ENCODE data around the gene NAA60. TPM values are rescaled to one million over a fixed set of nuclear protein-coding genes. Genes with fewer than 3 reads are reported as not detected.
"Not testable (repeated sequence)": the region's sequence is repeated elsewhere in the genome, so short reads cannot be mapped to it uniquely, and the experiment has no call there.

Gene NAA60
- polyA plus RNA-seq, 1 donor from 2014 or later = 32.0 TPM

DNA sequence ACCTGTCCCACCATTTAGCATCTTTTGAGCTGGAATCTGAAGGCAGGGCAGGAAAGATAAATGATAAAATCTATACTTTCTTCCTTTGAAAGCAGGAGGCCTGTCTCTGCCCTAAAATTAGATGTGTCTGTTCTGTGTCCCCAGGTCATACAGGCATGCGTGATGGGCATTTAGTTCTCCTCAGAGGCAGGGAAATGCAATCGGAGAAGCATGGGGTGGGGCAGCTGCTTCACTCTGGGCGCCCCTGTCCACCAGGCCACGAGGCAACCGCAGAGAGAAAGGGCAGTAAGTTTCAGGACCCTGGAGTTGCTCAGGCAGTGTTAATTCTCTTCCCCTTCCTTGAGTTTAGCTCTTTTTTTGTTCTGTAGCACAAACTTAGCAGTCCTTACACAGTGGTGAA lies 82.5 kb downstream of the NAA60 start:
- Histone ChIP-seq H3K9me3 (ENCODE audit: low read length) (peaks cover 5% of the 10 kb centered on the region), H3K4me3 (ENCODE audit: low read length) (no peak overlapping the region), H3K27ac (ENCODE audit: low read length) (no peak overlapping the region), H3F3A (ENCODE audit: insufficient read depth, low read length, poor library complexity, severe bottlenecking) (no peaks in the 10 kb centered on the region), H3K36me3 (ENCODE audit: insufficient read depth, low read length) (peaks cover 6% of the 10 kb centered on the region), H2AFZ (ENCODE audit: low read depth, low read length) (no peak overlapping the region), H3K27me3 (ENCODE audit: insufficient read depth, low read depth, low read length) (no peaks in the 10 kb centered on the region), H3K79me2 (replicated peaks; ENCODE audit: insufficient read depth, low read length) (no peaks in the 10 kb centered on the region), H3K9me2 (ENCODE audit: insufficient read depth, low read length) (no peaks in the 10 kb centered on the region), H3K9ac (ENCODE audit: low read length) (no peak overlapping the region), H3K4me2 (ENCODE audit: low read length) (no peak overlapping the region), H4K20me1 (ENCODE audit: insufficient read depth) (no peaks in the 10 kb centered on the region)
- TF ChIP-seq EP300 (conservative IDR thresholded peaks at IDR 0.05; ENCODE audit: poor library complexity, severe bottlenecking) = no peak
- no peak for TF ChIP-seq EZH2 (IDR thresholded peaks at IDR 0.05; ENCODE audit: borderline replicate concordance, insufficient read depth, low read length, poor library complexity, severe bottlenecking)
- TF ChIP-seq MXI1 (conservative IDR thresholded peaks at IDR 0.05; ENCODE audit: poor library complexity, severe bottlenecking) = no peak

DNA sequence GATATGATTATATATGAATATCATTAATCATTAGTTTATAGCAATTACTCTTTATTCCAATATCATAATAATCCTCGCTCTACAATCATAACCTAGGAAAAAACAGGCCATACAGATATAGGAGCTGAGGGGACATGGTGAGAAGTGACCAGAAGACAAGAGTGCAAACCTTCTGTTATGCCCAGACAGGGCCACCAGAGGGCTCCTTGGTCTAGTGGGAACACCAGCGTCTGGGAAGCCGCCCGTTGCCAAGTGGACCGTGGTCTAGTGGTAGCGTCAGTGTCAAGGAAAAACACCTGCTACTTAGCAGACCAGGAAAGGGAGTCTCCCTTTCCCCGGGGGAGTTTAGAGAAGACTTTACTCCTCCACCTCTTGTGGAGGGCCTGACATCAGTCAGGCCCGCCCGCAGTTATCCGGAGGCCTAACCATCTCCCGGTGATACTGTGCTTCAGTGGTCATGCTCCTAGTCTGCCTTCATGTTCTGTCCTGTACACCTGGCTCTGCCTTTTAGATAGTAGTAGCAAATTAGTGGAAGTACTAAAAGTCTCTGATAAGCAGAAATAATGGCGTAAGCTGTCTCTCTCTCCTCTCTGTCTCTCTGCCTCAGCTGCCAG lies 83.8 kb downstream of the NAA60 start:
- not testable (repeated sequence) for H3F3A ChIP-seq (ENCODE audit: insufficient read depth, low read length, poor library complexity, severe bottlenecking); H3K27me3 ChIP-seq (ENCODE audit: insufficient read depth, low read depth, low read length); H3K4me2 ChIP-seq (ENCODE audit: low read length); H3K79me2 ChIP-seq (replicated peaks; ENCODE audit: insufficient read depth, low read length); H4K20me1 ChIP-seq (ENCODE audit: insufficient read depth); H3K9ac ChIP-seq (ENCODE audit: low read length); H2AFZ ChIP-seq (ENCODE audit: low read depth, low read length); H3K36me3 ChIP-seq (ENCODE audit: insufficient read depth, low read length); H3K9me2 ChIP-seq (ENCODE audit: insufficient read depth, low read length); H3K4me3 ChIP-seq (ENCODE audit: low read length); H3K9me3 ChIP-seq (ENCODE audit: low read length); H3K27ac ChIP-seq (ENCODE audit: low read length)

DNA sequence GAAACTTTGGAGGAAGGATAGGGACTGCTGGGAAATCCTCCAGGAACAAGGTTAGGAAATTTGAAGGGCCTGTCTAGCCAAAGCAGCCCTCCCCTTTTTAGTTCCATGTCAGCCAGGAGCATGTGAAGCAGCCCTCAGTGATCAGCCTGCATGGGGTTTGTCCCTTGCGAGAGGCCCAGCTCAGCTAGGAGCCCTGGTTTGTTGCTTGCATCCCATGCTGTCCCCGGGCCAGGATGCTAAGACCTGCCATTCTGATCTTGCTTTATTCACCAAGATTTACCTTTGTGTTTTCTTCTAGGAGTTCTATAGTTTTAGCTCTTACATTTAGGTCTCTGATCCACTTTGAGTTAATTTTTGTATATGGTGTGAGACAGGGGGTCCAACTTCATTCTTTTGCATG lies 84.9 kb downstream of the NAA60 start:
- Histone ChIP-seq H3K27me3 (ENCODE audit: insufficient read depth, low read depth, low read length) (no peaks in the 10 kb centered on the region), H3K36me3 (ENCODE audit: insufficient read depth, low read length) (peaks cover 1% of the 10 kb centered on the region), H4K20me1 (ENCODE audit: insufficient read depth) (no peaks in the 10 kb centered on the region), H2AFZ (ENCODE audit: low read depth, low read length) (no peak overlapping the region), H3K4me2 (ENCODE audit: low read length) (no peak overlapping the region), H3K79me2 (replicated peaks; ENCODE audit: insufficient read depth, low read length) (no peaks in the 10 kb centered on the region), H3F3A (ENCODE audit: insufficient read depth, low read length, poor library complexity, severe bottlenecking) (no peaks in the 10 kb centered on the region), H3K9me3 (ENCODE audit: low read length) (peaks cover 5% of the 10 kb centered on the region), H3K27ac (ENCODE audit: low read length) (no peak overlapping the region), H3K9ac (ENCODE audit: low read length) (no peak overlapping the region), H3K4me3 (ENCODE audit: low read length) (no peak overlapping the region), H3K9me2 (ENCODE audit: insufficient read depth, low read length) (no peaks in the 10 kb centered on the region)
- TF ChIP-seq EP300 (conservative IDR thresholded peaks at IDR 0.05; ENCODE audit: poor library complexity, severe bottlenecking) (no peak), SMC3 (conservative IDR thresholded peaks at IDR 0.05; ENCODE audit: poor library complexity) (no peak), RAD21 (conservative IDR thresholded peaks at IDR 0.05) (no peak), POLR2AphosphoS5 (IDR thresholded peaks at IDR 0.05) (no peak), EZH2 (IDR thresholded peaks at IDR 0.05; ENCODE audit: borderline replicate concordance, insufficient read depth, low read length, poor library complexity, severe bottlenecking) (no peak), TAF1 (IDR thresholded peaks at IDR 0.05; ENCODE audit: low read depth) (no peak), MXI1 (conservative IDR thresholded peaks at IDR 0.05; ENCODE audit: poor library complexity, severe bottlenecking) (no peak)
- TF ChIP-seq, protein P1, sequence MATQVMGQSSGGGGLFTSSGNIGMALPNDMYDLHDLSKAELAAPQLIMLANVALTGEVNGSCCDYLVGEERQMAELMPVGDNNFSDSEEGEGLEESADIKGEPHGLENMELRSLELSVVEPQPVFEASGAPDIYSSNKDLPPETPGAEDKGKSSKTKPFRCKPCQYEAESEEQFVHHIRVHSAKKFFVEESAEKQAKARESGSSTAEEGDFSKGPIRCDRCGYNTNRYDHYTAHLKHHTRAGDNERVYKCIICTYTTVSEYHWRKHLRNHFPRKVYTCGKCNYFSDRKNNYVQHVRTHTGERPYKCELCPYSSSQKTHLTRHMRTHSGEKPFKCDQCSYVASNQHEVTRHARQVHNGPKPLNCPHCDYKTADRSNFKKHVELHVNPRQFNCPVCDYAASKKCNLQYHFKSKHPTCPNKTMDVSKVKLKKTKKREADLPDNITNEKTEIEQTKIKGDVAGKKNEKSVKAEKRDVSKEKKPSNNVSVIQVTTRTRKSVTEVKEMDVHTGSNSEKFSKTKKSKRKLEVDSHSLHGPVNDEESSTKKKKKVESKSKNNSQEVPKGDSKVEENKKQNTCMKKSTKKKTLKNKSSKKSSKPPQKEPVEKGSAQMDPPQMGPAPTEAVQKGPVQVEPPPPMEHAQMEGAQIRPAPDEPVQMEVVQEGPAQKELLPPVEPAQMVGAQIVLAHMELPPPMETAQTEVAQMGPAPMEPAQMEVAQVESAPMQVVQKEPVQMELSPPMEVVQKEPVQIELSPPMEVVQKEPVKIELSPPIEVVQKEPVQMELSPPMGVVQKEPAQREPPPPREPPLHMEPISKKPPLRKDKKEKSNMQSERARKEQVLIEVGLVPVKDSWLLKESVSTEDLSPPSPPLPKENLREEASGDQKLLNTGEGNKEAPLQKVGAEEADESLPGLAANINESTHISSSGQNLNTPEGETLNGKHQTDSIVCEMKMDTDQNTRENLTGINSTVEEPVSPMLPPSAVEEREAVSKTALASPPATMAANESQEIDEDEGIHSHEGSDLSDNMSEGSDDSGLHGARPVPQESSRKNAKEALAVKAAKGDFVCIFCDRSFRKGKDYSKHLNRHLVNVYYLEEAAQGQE (IDR thresholded peaks at IDR 0.05; ENCODE audit: borderline replicate concordance) = no peak
- TF ChIP-seq, protein P2, sequence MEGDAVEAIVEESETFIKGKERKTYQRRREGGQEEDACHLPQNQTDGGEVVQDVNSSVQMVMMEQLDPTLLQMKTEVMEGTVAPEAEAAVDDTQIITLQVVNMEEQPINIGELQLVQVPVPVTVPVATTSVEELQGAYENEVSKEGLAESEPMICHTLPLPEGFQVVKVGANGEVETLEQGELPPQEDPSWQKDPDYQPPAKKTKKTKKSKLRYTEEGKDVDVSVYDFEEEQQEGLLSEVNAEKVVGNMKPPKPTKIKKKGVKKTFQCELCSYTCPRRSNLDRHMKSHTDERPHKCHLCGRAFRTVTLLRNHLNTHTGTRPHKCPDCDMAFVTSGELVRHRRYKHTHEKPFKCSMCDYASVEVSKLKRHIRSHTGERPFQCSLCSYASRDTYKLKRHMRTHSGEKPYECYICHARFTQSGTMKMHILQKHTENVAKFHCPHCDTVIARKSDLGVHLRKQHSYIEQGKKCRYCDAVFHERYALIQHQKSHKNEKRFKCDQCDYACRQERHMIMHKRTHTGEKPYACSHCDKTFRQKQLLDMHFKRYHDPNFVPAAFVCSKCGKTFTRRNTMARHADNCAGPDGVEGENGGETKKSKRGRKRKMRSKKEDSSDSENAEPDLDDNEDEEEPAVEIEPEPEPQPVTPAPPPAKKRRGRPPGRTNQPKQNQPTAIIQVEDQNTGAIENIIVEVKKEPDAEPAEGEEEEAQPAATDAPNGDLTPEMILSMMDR (IDR thresholded peaks at IDR 0.05; ENCODE audit: poor library complexity, severe bottlenecking) = no peak

All from neural cell (in vitro differentiated cells).